SKM-1 treated with dmso at 0.1 percent for 144 hours (cell line): ENCODE measurements around the gene CHIC1.
A peak's percentile ranks its signal among the peaks of the same experiment; 100 is the strongest.
"Not testable (repeated sequence)": the region's sequence is repeated elsewhere in the genome, so short reads cannot be mapped to it uniquely, and the experiment has no call there.

Experiments used
- DNase-seq: peaks from one replicate; lab custom pipeline; 2025; ENCODE audit not compliant: unreplicated experiment; lab: John Stamatoyannopoulos, UW

CHIC1 gene

DNA sequence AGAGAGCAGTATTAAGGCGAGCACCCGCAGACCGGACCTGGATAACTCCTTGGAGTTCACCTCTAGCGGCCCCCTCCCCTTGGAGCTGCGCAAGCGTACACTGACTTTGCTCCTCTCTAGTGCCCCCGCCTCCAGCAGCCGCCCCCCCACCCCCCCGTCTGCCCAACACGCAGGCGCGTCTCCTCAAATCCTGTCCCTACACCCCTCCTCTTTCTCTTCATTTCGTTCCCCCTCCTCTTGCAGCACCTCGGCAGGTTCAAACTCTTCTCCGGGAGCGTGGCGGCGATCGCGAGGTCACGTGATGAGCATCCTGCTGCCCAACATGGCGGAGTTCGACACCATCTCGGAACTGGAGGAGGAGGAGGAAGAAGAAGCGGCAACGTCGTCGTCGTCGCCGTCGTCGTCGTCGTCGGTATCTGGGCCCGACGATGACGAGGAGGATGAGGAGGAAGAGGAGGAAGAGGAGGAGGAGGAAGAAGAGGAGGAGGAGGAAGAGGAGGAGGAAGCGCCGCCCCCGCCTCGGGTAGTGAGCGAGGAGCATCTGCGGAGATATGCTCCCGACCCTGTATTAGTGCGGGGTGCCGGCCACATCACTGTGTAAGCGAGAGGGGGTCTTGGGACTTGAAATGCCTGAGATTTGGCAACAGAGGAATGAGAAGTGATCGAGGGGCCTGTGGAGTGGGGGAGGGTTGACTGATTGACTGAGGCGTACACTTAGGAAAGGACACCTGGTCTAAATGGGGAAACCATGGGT lies at the start of gene CHIC1:
Gene CHIC1, plus strand, starts transcription at position 214 of the 754 bp plus-strand sequence. Its CDS starts 88 bp downstream, at position 302.
- peak; percentile 74 for DNase-seq

DNA sequence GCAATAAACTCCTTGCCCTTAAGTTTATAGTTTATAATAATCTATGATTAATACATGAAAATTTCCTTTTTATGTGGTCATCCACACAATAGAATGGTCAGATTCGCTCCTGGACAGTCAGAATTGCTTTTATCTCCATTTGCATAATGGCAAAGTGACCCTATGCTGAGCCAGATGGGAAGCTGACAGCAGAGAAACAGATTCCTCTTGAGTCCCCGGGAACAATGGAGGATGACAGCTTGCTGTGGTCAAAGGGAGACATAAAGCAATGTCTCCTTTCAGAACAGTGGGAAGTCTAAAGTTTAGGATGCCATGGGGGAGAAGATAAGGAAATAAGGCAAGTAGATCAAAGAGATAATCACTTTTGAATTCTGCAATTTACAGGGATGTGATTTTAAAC lies 40.2 kb upstream of the CHIC1 start:
- not testable (repeated sequence) for DNase-seq

DNA sequence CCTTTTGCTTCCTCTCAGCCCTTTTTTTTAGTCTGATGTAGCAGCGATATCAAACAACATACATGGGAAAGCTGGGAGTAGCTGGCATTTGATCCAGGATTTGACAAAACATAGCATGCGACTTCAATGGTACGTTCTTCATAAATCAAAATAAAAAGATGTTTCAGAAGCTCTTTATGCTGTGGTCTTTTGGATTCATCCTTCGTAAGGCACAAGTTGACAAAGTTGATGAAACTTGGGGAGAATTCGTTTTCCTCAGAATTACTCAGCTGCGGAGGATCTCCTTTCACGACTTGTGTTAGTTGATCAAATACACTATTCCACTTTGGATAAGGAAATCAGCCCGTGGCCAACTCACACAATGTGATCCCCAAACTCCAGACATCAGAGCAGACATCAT lies 38.1 kb upstream of the CHIC1 start:
- no peak for DNase-seq

DNA sequence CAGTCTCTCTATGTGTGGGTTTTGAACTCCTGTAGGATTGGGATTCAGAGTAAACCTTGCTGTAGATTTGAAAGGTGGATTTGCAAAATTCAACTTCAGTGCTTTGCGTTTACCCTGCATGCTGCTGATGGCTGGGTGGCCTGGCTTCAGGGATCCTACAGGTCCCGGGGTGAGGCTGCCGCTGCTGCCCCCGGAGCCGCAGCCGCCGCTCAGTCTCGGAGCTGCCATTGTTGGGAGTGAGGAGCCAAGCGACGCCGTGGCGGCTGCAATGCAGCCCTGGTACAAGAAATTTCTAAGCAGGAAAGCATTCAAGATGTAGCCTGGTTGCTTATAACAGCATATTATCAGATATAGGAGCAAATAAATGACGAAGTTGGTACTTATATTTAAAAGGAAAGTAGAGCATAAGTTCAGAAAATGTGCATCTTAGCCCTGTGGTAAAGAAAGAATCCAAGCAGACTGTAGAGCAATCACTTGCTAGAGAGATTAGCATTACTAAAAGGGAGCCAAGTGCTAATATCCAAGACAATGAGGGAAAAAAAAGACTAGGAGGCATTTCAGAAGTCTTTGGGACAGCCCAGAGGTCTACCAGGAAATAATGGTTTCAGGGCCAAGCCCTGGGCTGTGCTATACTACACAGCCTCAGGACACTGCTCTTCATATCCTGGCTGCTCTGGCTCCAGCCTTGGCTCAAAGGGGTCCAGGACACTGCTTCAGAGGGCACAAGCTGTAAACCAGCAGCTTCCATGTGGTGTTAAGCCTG lies 36.9 kb upstream of the CHIC1 start:
- DNase-seq, result no peak

DNA sequence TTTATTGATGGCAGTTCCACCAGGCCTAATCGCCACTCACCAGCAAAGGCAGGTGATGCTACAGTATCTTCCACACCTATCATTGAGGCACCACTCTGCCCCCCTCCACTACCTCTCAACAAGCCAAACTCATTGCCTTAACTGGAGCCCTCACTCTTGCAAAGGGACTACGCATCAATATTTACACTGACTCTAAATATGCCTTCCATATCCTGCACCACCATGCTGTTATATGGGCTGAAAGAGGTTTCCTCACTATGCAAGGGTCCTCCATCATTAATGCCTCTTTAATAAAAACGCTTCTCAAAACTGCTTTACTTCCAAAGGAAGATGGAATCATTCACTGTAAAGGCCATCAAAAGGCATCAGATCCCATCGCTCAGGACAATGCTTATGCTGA lies 31.3 kb upstream of the CHIC1 start:
- not testable (repeated sequence) for DNase-seq

DNA sequence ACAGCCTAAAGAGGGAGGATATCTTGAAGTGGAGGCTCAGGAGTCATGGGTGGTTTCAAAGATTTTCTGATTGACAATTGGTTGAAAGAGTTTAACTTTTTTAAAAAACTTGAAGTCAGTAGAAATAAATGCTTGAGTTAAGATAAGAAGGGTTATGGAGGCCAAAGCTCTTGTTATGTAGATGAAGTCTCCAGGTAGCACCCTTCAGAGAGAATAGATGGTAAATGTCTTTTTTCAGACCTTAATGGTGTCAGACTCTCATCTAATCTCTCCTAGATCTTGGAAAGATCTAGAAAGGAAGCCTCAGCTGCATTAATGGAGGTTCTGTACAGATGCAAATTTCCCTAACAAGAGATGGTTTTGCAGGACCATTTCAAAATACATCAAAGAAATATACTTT lies 6.8 kb upstream of the CHIC1 start:
- DNase-seq, result no peak

DNA sequence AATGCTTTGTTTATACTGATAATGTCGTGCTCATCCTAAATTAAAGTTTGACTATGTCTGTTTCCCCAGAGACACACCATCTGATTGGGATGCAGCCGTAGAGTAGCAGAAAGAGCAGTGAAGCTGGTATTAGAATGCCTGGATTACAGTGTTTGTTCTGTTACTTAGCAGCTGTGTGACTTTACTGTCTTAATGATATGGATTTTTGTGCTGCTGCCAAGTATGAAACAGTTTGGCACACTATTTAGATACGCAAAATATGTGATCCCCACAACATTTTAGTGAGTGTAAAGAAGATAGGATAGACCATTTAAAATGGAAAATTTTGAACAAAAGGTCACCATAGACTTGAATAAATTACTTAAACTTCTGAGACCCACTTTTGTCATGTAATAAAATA lies 1.2 kb upstream of the CHIC1 start:
- no peak for DNase-seq

DNA sequence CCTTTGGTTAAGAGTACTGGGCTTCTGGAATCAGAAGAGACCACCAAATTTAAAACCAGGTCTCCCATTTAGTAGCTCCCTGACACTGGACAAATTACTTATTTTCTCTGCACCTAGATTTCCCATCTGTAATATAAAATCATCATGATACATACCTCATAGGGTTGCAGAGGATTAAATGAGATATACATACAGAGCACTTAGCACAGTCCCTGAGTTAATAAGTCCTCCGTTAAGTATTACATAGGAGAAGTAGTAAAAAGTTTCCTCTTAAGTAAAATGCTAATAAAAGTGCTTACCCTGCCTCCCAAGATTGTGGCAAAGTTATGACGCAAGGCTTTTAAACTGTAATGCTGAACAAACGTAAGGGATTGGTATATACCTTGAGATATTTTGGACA lies 539 bp upstream of the CHIC1 start:
- DNase-seq, result no peak

DNA sequence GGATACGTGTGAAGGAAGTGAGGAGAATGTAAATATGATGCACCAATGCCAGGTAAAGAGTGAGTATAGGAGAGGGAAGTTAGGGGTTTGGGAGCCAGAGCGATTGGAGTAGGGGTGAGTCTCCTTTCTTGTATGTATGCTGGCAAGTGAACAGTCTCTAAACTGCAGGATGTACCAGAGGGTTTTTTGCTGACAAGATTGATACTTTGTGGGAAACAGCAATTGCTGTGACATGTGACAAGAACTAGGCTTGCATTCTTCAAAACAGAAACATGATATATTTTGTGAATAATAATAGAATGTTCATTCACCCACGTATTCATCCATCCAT lies 706 bp downstream of the CHIC1 start:
- DNase-seq, result no peak

DNA sequence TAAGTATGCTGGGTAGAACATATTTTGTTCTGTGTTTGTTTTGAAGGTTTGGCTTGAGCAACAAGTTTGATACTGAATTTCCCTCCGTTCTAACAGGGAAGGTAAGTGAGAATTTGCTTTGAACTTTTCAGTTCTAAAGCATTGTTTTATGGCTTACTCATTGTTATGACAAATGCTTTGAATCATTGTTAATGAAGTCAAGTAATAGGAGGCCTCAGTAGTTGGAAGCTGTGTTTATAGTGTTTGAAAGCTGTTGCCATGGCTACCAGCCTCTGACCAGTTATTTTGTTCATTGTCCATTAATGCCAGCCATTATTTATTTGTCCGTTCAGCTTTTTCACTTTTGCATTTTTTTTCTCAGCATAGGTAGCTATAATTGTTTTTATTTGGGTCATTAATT lies 14.4 kb downstream of the CHIC1 start:
- DNase-seq, result no peak

DNA sequence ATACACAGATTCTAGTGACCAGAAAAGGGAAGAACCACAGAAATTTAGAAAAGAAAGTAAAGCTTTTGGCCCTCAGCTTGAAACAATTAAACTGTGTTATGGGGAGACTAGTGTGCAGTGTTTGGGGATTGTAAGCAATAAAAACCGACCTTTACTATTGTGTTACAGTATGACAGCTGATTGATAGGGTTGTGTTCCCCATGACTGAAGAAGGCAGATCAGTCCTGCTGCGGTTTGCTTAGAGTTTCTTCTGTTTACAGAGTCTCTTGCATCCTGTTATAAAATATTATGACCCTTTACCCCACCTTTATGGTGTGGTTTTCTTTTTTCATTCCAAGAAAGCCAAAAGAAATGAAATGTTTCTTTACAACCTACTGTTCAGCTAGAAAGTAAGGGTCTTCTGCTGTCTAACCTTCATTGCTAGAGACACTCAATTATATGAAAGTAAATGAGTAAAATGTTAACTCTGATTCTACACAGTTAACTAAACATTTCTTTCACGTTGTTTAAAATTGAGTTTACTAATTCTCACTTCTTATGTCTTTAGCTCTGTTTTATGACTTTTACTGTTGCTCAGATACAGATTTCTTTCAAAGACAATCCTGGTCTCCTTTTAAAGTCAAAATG lies 18.1 kb downstream of the CHIC1 start:
- DNase-seq, result no peak

DNA sequence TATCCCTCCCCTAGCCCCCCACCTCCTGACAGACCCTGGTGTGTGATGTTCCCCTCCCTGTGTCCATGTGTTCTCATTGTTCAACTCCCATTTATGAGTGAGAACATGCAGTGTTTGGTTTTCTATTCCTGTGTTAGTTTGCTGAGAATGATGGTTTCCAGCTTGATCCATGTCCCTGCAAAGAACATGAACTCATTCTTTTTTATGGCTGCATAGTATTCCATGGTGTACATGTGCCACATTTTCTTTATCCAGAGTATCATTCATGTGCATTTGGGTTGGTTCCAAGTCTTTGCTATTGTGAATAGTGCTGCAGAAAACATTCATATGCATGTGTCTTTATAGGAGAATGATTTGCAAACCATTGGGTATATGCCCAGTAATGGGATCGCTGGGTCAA lies 34.8 kb downstream of the CHIC1 start:
- DNase-seq, result not testable (repeated sequence)

DNA sequence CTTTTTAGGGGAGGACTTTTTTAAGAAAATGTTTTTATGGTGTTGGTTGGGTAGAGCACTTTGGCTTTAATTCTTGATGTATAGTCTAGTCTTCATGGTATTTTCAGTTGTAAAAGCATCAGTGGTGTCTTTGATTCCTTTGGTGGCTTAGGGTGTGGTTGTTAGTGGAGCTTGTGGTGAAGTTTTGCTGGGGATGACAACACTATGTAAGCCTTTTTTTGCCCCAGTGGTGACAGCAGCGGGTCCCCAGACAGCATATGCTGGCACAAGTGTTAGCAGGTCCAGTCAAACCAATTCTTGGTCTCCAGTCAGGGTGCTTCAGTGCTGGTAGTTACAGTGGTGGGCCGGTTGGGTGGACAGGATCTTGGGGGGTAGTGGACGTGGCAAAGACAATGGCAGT lies 52.0 kb downstream of the CHIC1 start:
- no peak for DNase-seq

DNA sequence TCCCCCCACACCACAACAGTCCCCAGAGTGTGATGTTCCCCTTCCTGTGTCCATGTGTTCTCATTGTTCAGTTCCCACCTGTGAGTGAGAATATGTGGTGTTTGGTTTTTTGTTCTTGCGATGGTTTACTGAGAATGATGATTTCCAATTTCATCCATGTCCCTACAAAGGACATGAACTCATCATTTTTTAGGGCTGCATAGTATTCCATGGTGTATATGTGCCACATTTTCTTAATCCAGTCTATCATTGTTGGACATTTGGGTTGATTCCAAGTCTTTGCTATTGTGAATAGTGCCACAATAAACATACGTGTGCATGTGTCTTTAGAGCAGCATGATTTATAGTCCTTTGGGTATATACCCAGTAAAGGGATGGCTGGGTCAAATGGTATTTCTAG lies 78.7 kb downstream of the CHIC1 start:
- DNase-seq, result not testable (repeated sequence)

DNA sequence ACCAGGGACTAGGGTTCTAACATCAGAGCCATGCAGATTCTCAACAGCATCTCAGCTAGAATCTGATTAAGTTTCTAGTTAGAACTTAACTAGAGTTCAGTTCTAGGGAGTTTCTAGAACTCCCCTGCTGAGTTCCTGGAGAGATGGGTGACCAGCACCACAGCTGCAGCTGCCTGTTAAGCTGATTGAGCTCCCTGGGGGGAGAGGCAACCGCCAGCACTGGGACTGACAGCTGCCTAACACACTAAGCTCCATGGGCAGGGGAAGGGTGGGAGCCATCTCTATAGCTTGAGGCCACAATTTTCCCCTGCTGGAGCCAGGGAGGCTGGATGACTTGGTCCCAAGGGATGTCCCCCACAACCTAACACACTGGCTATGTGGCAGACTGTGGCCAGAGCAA lies 84.2 kb downstream of the CHIC1 start:
- no peak for DNase-seq

DNA sequence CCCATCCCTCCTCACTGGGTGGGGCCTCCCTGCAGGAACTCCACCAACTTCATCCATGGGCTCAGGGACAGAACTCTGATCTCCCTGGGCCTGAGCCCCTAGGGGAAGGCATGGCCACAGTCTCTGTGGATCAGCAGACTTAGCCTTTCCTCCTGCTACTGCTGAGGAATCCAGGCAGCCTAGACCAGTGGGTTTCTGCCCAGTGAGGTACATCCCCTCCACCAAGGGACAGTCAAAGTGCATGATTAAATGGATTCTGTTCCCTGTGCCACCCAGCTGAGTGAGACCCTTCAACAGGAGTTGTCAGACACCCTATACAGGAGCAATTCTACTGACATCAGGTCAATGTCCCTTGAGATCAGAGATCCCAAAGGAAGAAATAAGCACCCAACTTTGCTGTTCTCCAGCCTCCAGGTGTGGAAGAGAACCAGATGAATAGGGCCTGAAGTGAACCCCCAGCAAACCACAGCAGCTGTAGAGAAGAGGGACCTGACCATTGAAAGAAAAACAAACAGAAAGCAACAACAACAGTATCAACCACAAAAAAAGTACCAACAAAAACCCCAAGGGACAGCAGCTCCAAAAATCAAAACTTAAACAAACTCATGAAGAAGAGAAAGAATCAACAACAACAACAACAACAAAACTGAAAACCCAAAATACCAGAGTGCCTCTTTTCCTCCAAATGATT lies 84.8 kb downstream of the CHIC1 start:
- DNase-seq, result no peak

DNA sequence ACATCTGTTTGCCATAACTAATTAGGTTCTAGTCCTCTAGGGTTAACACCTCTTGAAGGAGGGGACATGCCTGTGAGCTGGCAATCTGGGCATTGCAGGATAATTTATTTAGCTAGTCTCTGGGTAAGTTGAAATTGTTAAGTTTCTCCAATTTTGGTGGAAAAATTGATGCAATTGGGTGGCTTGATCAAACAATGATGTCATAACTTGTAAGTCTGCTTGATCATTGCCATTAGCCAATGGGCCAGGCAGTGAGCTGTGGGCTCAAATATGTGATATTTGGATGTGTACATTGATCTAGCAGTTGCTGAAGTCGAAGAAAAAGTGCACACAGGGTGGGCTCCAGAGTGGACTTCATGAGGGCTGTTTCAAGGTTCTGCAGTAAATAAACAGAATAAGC lies 98.3 kb downstream of the CHIC1 start:
- DNase-seq, result not testable (repeated sequence)

DNA sequence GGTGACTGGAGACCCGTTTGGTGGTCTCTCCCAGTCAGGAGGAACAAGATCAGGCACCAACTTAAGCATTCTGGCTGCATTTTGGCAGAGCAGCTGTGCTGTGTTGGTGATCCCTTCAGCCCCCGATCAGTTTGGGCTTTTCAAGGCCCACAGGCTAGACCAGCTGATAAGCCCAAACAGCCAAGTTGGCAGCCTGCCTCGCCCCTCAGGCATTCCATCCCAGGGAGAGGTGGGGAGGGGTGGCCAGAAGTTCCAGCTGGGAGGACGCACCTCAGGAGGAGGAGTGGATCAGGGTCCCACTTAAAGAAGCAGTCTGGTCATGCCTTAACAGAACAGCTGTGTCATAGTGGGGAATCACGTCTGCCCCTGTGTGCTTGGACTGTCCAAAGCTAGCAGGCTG lies 105.8 kb downstream of the CHIC1 start:
- DNase-seq, result no peak

DNA sequence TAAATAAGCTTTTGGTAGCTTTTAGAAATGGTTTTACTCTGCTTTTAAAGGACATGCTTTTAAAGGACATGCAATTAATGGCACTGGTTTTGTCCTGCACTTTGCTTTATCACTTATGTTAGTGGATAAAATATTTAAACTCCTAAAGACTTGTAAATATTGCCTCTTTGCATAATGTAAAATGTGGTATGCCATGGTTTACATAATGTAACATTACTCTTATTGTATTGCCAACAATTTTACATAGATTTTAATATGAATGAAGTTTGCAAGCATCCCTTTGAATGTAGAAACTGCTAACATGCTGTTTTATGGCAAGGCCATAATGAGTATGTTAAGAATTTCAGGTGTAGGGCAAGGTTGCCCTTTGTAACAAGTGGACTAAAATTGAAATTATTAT lies 118.4 kb downstream of the CHIC1 start:
- no peak for DNase-seq

DNA sequence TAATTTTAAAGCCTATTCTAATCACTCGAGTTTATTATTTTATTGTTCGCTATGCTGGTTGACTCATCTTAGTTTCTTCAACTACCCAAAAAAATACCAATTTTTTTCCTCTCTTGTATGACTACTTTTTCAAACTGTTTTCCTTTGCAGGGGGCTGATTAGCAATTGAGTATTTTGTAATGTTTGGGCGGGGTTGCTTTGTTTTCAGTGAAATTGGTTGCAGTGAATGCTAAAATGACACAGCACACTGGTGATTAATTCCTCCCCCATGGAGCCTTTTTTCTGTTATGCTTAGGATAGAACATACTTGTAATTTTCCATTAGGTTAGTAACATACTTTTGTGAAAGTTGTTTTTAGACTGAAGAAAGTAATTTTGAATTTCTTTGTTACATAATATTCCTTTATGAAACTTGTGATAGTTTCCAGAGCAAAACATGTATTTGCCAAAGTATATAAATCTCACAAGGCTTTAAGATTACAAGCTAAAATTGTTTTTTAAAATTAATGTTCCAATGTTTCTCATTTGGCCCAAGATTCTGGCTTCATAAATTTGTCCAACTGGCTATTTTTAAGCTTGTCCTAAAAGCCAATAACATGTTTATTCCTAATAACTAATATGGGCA lies 120.4 kb downstream of the CHIC1 start:
- no peak for DNase-seq

DNA sequence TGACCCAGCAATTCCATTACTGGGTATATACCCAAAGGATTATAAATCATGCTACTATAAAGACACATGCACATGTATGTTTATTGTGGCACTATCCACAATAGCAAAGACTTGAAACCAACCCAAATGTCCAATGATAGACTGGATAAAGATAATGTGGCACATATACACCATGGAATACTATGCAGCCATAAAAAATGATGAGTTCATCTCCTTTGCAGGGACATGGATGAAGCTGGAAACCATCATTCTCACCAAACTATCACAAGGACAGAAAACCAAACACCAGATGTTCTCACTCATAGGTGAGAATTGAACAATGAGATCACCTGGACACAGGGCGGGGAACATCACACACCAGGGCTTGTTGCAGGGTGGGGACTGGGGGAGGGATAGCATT lies 144.0 kb downstream of the CHIC1 start:
- not testable (repeated sequence) for DNase-seq
